ENCODE results near the gene DOP1A. TPM values are rescaled to one million over a fixed set of nuclear protein-coding genes. Genes with fewer than 3 reads are reported as not detected.

Gene DOP1A
- total RNA-seq, 1 donor from 2014 or later, result 36.9 TPM

- H3K27me3 Mint-ChIP-seq (ENCODE audit: low read depth), result no peaks in the 10 kb centered on the region
- no peak overlapping the region for H3K4me3 Mint-ChIP-seq
- peaks cover 3% of the 10 kb centered on the region for H3K36me3 Mint-ChIP-seq
- H3K9me3 Mint-ChIP-seq, result peaks cover 9% of the 10 kb centered on the region
- DNase-seq (ENCODE audit: low spot score in 2 of 2, unreplicated experiment in 2 of 2), result no peak
- no peak for TF ChIP-seq CTCF (IDR thresholded peaks at IDR 0.05; ENCODE audit: unreplicated experiment)
- peaks cover 31% of the 10 kb centered on the region for H3K4me1 Mint-ChIP-seq
- peak overlapping the region; percentile 21 for H3K27ac Mint-ChIP-seq
Observed at GRCh38 chr6:83044091-83044768, 23.2 kb upstream of the DOP1A start.

- Mint-ChIP-seq H3K27ac (peak overlapping the region; percentile 2), H3K4me1 (peaks cover 42% of the 10 kb centered on the region), H3K9me3 (peaks cover 9% of the 10 kb centered on the region), H3K27me3 (ENCODE audit: low read depth) (no peaks in the 10 kb centered on the region), H3K4me3 (no peak overlapping the region), H3K36me3 (peaks cover 5% of the 10 kb centered on the region)
- no peak for TF ChIP-seq CTCF (IDR thresholded peaks at IDR 0.05; ENCODE audit: unreplicated experiment)
- no peak for DNase-seq (ENCODE audit: low spot score in 2 of 2, unreplicated experiment in 2 of 2)
Observed at GRCh38 chr6:83047065-83047754, 20.3 kb upstream of the DOP1A start.

- Mint-ChIP-seq H3K9me3 (no peaks in the 10 kb centered on the region), H3K27me3 (ENCODE audit: low read depth) (no peaks in the 10 kb centered on the region), H3K4me1 (peaks cover 43% of the 10 kb centered on the region), H3K4me3 (no peak overlapping the region), H3K36me3 (peaks cover 5% of the 10 kb centered on the region), H3K27ac (peak overlapping the region; percentile 37)
- TF ChIP-seq CTCF (IDR thresholded peaks at IDR 0.05; ENCODE audit: unreplicated experiment), result no peak
- no peak for DNase-seq (ENCODE audit: low spot score in 2 of 2, unreplicated experiment in 2 of 2)
Observed at GRCh38 chr6:83051377-83052172, 15.9 kb upstream of the DOP1A start.

GRCh38 chr6:83053678-83054077, 13.8 kb upstream of the DOP1A start:
- H3K27me3 Mint-ChIP-seq (ENCODE audit: low read depth), result no peaks in the 10 kb centered on the region
- no peak overlapping the region for H3K4me3 Mint-ChIP-seq
- peaks cover 5% of the 10 kb centered on the region for H3K36me3 Mint-ChIP-seq
- H3K4me1 Mint-ChIP-seq, result peaks cover 26% of the 10 kb centered on the region
- H3K9me3 Mint-ChIP-seq, result no peaks in the 10 kb centered on the region
- H3K27ac Mint-ChIP-seq, result no peak overlapping the region
- DNase-seq (ENCODE audit: low spot score in 2 of 2, unreplicated experiment in 2 of 2), result no peak
- TF ChIP-seq CTCF (IDR thresholded peaks at IDR 0.05; ENCODE audit: unreplicated experiment), result no peak

- peak; percentile 94 for TF ChIP-seq CTCF (IDR thresholded peaks at IDR 0.05; ENCODE audit: unreplicated experiment)
- peaks cover 5% of the 10 kb centered on the region for H3K36me3 Mint-ChIP-seq
- H3K4me1 Mint-ChIP-seq, result peaks cover 18% of the 10 kb centered on the region
- H3K4me3 Mint-ChIP-seq, result no peak overlapping the region
- peak in 1 of 2 experiments; percentile 66 for DNase-seq (ENCODE audit: low spot score in 2 of 2, unreplicated experiment in 2 of 2)
- H3K9me3 Mint-ChIP-seq, result no peaks in the 10 kb centered on the region
- no peak overlapping the region for H3K27ac Mint-ChIP-seq
- no peaks in the 10 kb centered on the region for H3K27me3 Mint-ChIP-seq (ENCODE audit: low read depth)
Observed at GRCh38 chr6:83055366-83055964, 12.0 kb upstream of the DOP1A start.

Measured in mesothelial cell of epicardium (in vitro differentiated cells).